HG02981 (cell line): ENCODE measurements around the gene CHRM4.
"Not testable (repeated sequence)": the region's sequence is repeated elsewhere in the genome, so short reads cannot be mapped to it uniquely, and the experiment has no call there.

Experiments
- ATAC-seq: cut with Tn5 transposase; IDR thresholded peaks from one replicate; pipeline ENCODE4 v1.9.1; 2021; ENCODE audit warnings: mild to moderate bottlenecking, moderate library complexity; ENCODE audit not compliant: unreplicated experiment

The CHRM4 gene

GRCh38 chr11:46383404-46383758 is 8.2 kb downstream of the CHRM4 start:
- ATAC-seq, result no peak

DNA sequence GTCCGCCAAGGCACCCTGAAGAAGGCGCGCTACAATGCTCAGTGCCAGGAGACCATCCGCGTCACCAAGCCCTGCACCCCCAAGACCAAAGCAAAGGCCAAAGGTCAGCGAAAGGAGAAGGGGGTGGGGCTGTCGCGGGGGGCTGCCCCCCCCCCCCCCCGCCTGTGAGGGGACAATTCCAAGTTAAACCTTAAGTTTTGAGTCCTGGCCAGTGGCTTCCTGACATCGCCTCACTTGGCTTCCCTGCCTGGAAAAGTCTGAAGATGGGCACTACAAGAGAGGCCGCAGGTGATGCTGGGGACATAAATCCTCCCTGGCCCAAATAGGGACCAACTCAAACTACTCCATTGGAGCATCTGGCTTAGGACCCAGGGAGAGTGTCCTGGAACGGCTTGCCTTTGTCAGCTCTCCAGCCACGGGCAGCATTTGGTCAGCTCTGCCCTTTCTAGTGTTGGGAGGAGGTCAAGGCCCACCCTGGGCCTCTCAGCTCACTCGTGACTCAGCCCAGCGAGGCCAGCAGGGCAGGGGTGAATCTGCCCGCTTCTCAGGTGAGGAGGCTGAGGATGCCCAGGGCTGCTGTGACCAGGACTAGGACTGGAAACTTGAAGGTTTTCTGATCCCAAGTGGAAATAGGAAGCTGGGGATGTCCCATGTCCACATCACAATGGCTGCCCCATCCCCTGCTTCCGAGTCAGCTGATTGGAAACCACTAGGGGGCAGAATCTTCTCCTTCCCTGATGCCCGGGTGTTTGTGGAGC is 8.8 kb downstream of the CHRM4 start:
- ATAC-seq, result no peak

- no peak for ATAC-seq
Measured at GRCh38 chr11:46381819-46382645, 9.5 kb downstream of the CHRM4 start.

GRCh38 chr11:46381048-46381818 is 10.3 kb downstream of the CHRM4 start, which contains the start of gene MDK:
Gene MDK (plus strand): TSS chr11:46381669. CDS start chr11:46382058, 389 bp downstream.
- no peak for ATAC-seq

DNA sequence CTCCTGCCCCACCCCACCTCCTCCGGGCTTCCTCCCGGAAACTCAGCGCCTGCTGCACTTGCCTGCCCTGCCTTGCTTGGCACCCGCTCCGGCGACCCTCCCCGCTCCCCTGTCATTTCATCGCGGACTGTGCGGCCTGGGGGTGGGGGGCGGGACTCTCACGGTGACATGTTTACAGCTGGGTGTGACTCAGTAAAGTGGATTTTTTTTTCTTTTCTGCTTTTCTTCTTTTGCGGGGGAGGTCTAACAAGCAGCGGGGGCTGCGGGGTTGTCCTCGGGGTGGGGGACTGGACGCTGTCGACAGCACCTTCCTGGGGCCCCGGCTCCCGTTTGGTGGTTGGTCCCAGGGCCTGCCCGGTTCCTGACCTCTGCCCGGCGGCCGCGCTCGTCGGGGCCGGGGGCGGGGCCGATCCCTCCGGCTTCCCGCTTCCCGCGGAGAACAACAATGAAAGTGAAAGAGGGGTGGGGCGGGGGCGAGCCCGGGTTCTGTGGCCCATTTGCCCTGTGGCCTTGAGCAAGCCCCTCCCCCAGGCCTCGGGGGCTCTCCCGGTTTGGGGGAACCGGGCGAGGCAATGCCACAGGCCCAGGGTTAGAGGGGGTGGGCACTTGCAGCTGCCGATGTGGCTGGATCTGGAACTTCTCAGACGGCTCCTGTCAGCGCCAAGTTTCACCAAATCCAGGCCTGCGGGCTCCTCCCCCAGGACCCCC is 11.1 kb downstream of the CHRM4 start:
- ATAC-seq, result no peak

DNA sequence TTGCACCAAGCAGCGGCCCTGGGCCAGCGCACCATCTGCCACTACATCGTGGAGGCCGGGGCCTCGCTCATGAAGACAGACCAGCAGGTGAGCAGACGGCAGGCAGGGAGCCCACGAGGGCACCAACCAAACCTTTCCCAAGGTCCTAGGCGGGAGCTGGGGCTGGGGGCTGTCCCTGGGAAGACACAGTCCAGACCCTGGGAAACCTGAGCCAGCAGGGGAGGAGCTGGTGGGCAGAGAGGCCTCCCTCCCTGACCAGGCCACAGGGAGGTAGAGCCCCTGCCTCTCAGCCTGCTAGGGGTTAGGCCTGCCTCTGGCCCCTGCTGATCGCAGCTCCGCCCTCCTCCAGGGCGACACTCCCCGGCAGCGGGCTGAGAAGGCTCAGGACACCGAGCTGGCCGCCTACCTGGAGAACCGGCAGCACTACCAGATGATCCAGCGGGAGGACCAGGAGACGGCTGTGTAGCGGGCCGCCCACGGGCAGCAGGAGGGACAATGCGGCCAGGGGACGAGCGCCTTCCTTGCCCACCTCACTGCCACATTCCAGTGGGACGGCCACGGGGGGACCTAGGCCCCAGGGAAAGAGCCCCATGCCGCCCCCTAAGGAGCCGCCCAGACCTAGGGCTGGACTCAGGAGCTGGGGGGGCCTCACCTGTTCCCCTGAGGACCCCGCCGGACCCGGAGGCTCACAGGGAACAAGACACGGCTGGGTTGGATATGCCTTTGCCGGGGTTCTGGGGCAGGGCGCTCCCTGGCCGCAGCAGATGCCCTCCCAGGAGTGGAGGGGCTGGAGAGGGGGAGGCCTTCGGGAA is 11.9 kb downstream of the CHRM4 start:
- ATAC-seq, result not testable (repeated sequence)

- no peak for ATAC-seq
Measured at GRCh38 chr11:46378811-46379481, 12.6 kb downstream of the CHRM4 start.

DNA sequence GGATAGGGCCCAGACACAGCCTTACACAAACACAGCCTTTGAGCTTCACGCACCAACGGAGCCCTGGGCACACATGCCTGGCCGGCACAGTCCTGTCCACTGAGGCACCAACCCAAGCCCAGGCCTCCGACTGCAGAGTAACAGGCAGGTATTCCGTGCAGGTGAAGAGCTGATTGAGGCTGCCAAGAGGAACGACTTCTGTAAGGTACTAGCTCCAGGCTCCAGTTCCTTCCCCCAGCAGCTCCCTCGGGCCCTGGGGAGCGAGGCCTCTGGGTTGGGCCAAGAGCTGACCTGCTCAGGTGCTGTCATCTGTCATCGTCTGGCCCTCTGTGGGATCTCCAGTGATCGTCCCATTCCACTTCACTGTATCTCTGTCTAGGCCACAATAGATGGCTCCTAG is 13.3 kb downstream of the CHRM4 start:
- no peak for ATAC-seq

- no peak for ATAC-seq
Measured at GRCh38 chr11:46377831-46378230, 13.7 kb downstream of the CHRM4 start.

GRCh38 chr11:46377290-46377689 is 14.3 kb downstream of the CHRM4 start:
- no peak for ATAC-seq

GRCh38 chr11:46376258-46377050 is 15.1 kb downstream of the CHRM4 start:
- ATAC-seq, result no peak

DNA sequence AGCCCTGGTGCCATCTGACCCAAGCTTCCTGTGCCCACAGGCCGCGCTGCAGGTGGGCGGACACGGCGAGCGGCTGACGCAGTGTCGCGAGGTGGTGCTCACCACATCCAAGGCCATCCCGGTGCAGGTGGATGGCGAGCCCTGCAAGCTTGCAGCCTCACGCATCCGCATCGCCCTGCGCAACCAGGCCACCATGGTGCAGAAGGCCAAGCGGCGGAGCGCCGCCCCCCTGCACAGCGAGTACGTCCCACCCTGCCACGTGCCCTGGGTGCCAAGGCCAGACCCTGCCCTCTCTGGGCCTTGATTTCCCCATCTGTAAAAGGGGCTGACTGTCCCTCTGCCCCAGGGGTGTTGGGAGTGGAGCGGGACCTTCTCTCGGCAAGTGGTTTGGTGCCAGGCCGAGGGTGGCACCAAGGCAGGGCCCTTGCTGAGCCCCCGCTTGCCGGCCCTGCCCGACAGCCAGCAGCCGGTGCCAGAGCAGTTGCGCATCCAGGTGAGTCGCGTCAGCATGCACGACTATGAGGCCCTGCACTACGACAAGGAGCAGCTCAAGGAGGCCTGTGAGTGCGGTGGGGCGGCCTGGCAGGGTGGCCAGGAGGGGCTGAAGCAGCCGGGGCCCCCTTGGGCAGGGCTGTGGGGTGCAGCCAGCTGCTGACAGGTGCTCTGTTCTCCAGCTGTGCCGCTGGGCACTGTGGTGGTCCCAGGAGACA is 16.0 kb downstream of the CHRM4 start:
- no peak for ATAC-seq

DNA sequence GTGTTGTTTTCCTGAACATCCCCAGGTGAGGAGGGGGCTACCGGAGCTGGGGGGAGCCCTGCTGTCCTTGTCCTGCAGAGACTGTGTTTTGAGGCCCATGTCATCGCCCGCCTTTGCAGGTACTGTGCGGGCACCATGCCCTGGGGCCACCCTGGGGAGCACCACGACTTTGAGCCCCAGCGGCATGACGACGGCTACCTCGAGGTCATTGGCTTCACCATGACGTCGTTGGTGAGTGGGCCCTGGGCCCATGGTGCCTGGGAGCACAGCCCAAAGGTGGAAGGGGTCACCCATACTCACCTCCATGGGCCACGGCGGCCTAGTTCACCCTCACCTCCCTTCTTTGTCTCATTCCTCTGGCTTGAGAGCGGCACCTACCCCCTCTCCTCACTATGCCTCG is 16.8 kb downstream of the CHRM4 start:
- no peak for ATAC-seq

GRCh38 chr11:46373787-46374740 is 17.5 kb downstream of the CHRM4 start:
- ATAC-seq, result no peak

DNA sequence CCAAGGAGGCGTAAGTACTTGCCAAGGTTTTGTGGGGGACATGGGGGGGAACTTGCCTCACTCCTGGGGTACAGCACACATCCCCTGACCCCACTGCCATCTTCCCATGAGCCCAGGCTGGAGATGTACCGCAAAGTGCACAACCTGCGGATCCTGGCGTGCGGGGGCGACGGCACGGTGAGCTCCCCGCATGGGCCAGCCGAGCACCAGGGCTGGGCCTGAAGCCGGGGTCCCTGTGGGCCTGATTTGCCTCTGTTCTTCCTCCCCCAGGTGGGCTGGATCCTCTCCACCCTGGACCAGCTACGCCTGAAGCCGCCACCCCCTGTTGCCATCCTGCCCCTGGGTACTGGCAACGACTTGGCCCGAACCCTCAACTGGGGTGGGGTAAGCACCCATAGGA is 19.1 kb downstream of the CHRM4 start:
- not testable (repeated sequence) for ATAC-seq

- no peak for ATAC-seq
Measured at GRCh38 chr11:46372086-46372485, 19.5 kb downstream of the CHRM4 start.

- not testable (repeated sequence) for ATAC-seq
Measured at GRCh38 chr11:46371262-46371661, 20.3 kb downstream of the CHRM4 start.
